ENCODE results near the gene ROBO2.

Gene ROBO2

GRCh38 chr3:77195766-77196545 is 156.1 kb downstream of the ROBO2 start:
- no peak for DNase-seq

- DNase-seq, result no peak
These were observed 157.5 kb downstream of the ROBO2 start for GRCh38 chr3:77197408-77197807.

GRCh38 chr3:77203851-77204250 is 164.0 kb downstream of the ROBO2 start:
- DNase-seq, result no peak

- no peak for DNase-seq
These were observed 164.9 kb downstream of the ROBO2 start for GRCh38 chr3:77204788-77205187.

- no peak for DNase-seq
These were observed 167.9 kb downstream of the ROBO2 start for GRCh38 chr3:77207753-77208152.

GRCh38 chr3:77222701-77223100 is 182.8 kb downstream of the ROBO2 start:
- DNase-seq, result no peak

GRCh38 chr3:77227567-77227966 is 187.7 kb downstream of the ROBO2 start:
- DNase-seq, result no peak

- no peak for DNase-seq
These were observed 192.7 kb downstream of the ROBO2 start for GRCh38 chr3:77232557-77232956.

GRCh38 chr3:77234004-77234403 is 194.1 kb downstream of the ROBO2 start:
- DNase-seq, result no peak

GRCh38 chr3:77236118-77236517 is 196.2 kb downstream of the ROBO2 start:
- DNase-seq, result no peak

- no peak for DNase-seq
These were observed 200.3 kb downstream of the ROBO2 start for GRCh38 chr3:77240072-77240650.

- no peak for DNase-seq
These were observed 202.5 kb downstream of the ROBO2 start for GRCh38 chr3:77242371-77242770.

GRCh38 chr3:77244981-77245380 is 205.1 kb downstream of the ROBO2 start:
- no peak for DNase-seq

- DNase-seq, result no peak
These were observed 207.2 kb downstream of the ROBO2 start for GRCh38 chr3:77247061-77247460.

GRCh38 chr3:77247817-77248216 is 207.9 kb downstream of the ROBO2 start:
- DNase-seq, result no peak

GRCh38 chr3:77248420-77248819 is 208.5 kb downstream of the ROBO2 start:
- no peak for DNase-seq

- no peak for DNase-seq
These were observed 211.2 kb downstream of the ROBO2 start for GRCh38 chr3:77251136-77251535.

- DNase-seq, result no peak
These were observed 215.3 kb downstream of the ROBO2 start for GRCh38 chr3:77254967-77255831.

- DNase-seq, result no peak
These were observed 216.9 kb downstream of the ROBO2 start for GRCh38 chr3:77256584-77257503.

GRCh38 chr3:77259694-77260093 is 219.8 kb downstream of the ROBO2 start:
- DNase-seq, result no peak

GRCh38 chr3:77262361-77262760 is 222.5 kb downstream of the ROBO2 start:
- no peak for DNase-seq

GRCh38 chr3:77267589-77267988 is 227.7 kb downstream of the ROBO2 start:
- DNase-seq, result no peak

- DNase-seq, result no peak
These were observed 231.4 kb downstream of the ROBO2 start for GRCh38 chr3:77271306-77271705.

Measured in activated naive CD4-positive, alpha-beta T cell (primary cell).